Measurements from ENCODE around the gene CYREN. TPM values are rescaled to one million over a fixed set of nuclear protein-coding genes. Genes with fewer than 3 reads are reported as not detected.

CYREN gene
- total RNA-seq, 1 experiment from 2014 or later, result 39.6 TPM

DNA sequence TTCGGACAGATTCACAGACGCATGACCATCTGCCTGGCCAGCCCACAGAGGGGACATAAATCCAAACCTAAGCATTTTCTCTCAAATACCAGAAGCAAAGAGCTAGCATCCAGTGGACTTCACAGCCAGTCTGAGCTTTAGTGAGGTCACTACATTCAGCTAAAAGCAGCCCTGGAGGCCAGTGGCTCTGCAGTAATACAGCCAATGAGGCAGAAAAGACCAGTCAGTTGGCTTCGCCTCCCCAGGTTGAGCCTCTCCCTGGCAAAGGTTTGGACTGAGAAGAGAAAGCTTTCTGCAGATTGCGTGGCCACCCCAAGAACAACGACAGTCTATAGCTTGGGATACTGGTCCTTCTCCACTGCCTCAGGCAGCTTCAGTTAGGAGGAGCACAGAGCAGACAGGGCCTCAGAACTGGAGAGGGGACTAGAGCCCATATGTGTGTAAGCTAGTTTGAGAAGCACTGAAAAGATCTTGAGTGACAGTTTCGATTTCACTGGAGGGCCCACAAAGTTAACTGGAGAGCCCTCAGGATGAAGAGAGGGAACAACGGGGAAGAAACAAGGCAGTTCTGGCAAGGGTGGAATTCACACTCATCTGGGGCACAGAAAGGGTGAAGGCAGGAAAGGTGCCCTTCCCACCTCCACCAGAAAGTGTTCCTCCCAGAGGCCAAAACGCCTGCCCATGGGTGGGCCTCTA lies 37.0 kb upstream of the CYREN start:
- Histone ChIP-seq H3K27ac (ENCODE audit: low read depth, low read length, poor library complexity, severe bottlenecking) (no peak overlapping the region), H3K9me3 (ENCODE audit: low read depth, low read length, poor library complexity, severe bottlenecking) (no peaks in the 10 kb centered on the region), H3K36me3 (ENCODE audit: insufficient read depth, low read length, poor library complexity, severe bottlenecking) (no peaks in the 10 kb centered on the region), H3K27me3 (replicated peaks; ENCODE audit: insufficient read depth, low read depth, low read length, poor library complexity) (no peaks in the 10 kb centered on the region), H3K4me3 (ENCODE audit: low read depth, low read length, poor library complexity, severe bottlenecking) (no peak overlapping the region), H3K4me1 (ENCODE audit: insufficient read depth, low read length, poor library complexity, severe bottlenecking) (no peaks in the 10 kb centered on the region)
- BruUV-seq (replicated peaks), result no TSS peak
- intact Hi-C loops (cut with micrococcal nuclease; ENCODE audit: unreplicated experiment), result no loop called here
- ChIA-PET POLR2A (ENCODE audit: low non-redundant PET) (no interaction called here), CTCF (no interaction called here)
- DNase-seq (ENCODE audit: low spot score), result no peak
- TF ChIP-seq EZH2 (IDR thresholded peaks at IDR 0.05; ENCODE audit: borderline replicate concordance, low read depth, low read length, poor library complexity, severe bottlenecking), result no peak
- TF ChIP-seq, protein P1, sequence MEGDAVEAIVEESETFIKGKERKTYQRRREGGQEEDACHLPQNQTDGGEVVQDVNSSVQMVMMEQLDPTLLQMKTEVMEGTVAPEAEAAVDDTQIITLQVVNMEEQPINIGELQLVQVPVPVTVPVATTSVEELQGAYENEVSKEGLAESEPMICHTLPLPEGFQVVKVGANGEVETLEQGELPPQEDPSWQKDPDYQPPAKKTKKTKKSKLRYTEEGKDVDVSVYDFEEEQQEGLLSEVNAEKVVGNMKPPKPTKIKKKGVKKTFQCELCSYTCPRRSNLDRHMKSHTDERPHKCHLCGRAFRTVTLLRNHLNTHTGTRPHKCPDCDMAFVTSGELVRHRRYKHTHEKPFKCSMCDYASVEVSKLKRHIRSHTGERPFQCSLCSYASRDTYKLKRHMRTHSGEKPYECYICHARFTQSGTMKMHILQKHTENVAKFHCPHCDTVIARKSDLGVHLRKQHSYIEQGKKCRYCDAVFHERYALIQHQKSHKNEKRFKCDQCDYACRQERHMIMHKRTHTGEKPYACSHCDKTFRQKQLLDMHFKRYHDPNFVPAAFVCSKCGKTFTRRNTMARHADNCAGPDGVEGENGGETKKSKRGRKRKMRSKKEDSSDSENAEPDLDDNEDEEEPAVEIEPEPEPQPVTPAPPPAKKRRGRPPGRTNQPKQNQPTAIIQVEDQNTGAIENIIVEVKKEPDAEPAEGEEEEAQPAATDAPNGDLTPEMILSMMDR (conservative IDR thresholded peaks at IDR 0.05; ENCODE audit: low read depth, low read length), result no peak

DNA sequence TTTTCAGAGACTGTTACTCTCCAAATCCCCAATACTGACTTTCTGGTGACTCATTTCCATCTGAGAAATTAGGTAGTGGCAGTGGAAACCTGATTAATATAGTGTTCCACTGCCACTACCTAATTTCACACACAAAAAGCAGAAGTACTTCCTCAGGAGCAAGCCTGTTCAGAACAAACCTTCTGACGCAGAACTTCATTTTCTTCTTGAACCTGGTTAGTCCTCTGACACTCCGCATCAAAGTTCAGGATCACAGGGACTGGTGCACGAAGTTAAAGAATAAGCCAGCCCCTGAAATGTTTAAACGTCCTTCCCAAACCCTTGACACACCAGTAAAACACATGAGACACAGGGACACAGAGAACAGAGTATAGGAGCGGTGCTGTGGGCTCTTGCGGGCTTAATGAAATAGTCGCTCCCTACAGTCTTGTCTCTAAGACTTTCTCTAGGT lies 36.5 kb upstream of the CYREN start:
- Histone ChIP-seq H3K27ac (ENCODE audit: low read depth, low read length, poor library complexity, severe bottlenecking) (no peak overlapping the region), H3K36me3 (ENCODE audit: insufficient read depth, low read length, poor library complexity, severe bottlenecking) (no peaks in the 10 kb centered on the region), H3K9me3 (ENCODE audit: low read depth, low read length, poor library complexity, severe bottlenecking) (no peaks in the 10 kb centered on the region), H3K4me1 (ENCODE audit: insufficient read depth, low read length, poor library complexity, severe bottlenecking) (no peaks in the 10 kb centered on the region), H3K27me3 (replicated peaks; ENCODE audit: insufficient read depth, low read depth, low read length, poor library complexity) (no peaks in the 10 kb centered on the region), H3K4me3 (ENCODE audit: low read depth, low read length, poor library complexity, severe bottlenecking) (no peak overlapping the region)
- no peak for TF ChIP-seq EZH2 (IDR thresholded peaks at IDR 0.05; ENCODE audit: borderline replicate concordance, low read depth, low read length, poor library complexity, severe bottlenecking)
- TF ChIP-seq, protein P1 (conservative IDR thresholded peaks at IDR 0.05; ENCODE audit: low read depth, low read length), result no peak
- ChIA-PET CTCF (no interaction called here), POLR2A (ENCODE audit: low non-redundant PET) (no interaction called here)
- intact Hi-C loops (cut with micrococcal nuclease; ENCODE audit: unreplicated experiment), result no loop called here
- DNase-seq (ENCODE audit: low spot score), result no peak
- no TSS peak for BruUV-seq (replicated peaks)

DNA sequence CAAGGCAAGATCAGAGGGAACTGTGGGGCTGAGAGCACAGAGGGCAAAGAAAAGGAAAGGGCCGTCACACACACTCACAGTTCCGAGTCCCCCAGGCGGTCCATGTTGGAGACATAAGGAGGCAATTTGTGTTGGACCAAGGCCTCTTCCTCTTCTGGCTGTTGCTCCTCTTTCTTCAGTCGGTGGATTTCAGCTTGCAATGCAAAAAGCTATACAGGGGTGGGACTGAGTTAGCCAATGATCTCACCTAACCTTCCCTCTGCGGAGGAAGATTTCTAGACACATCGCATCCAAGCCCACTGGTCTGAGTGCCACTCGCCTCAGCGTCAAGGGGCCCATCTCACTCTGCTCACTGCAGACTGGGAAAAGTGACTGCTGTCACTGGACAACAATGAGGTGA lies 35.3 kb upstream of the CYREN start:
- no peaks in the 10 kb centered on the region for H3K36me3 ChIP-seq (ENCODE audit: insufficient read depth, low read length, poor library complexity, severe bottlenecking)
- no peak overlapping the region for H3K27ac ChIP-seq (ENCODE audit: low read depth, low read length, poor library complexity, severe bottlenecking)
- H3K27me3 ChIP-seq (replicated peaks; ENCODE audit: insufficient read depth, low read depth, low read length, poor library complexity), result no peaks in the 10 kb centered on the region
- no peaks in the 10 kb centered on the region for H3K9me3 ChIP-seq (ENCODE audit: low read depth, low read length, poor library complexity, severe bottlenecking)
- DNase-seq (ENCODE audit: low spot score), result no peak
- CTCF ChIA-PET, result no interaction called here
- no peaks in the 10 kb centered on the region for H3K4me1 ChIP-seq (ENCODE audit: insufficient read depth, low read length, poor library complexity, severe bottlenecking)
- no peak overlapping the region for H3K4me3 ChIP-seq (ENCODE audit: low read depth, low read length, poor library complexity, severe bottlenecking)
- POLR2A ChIA-PET (ENCODE audit: low non-redundant PET), result no interaction called here
- no TSS peak for BruUV-seq (replicated peaks)
- TF ChIP-seq, protein P1 (conservative IDR thresholded peaks at IDR 0.05; ENCODE audit: low read depth, low read length), result no peak
- TF ChIP-seq EZH2 (IDR thresholded peaks at IDR 0.05; ENCODE audit: borderline replicate concordance, low read depth, low read length, poor library complexity, severe bottlenecking), result no peak
- intact Hi-C loops (cut with micrococcal nuclease; ENCODE audit: unreplicated experiment), result no loop called here
